ENCODE measurements around the gene USHBP1.

- TF ChIP-seq CTCF (conservative IDR thresholded peaks at IDR 0.05; ENCODE audit: low read depth in 2 of 2) (no peak), ETS1 (IDR thresholded peaks at IDR 0.05) (no peak), EZH2phosphoT487 (IDR thresholded peaks at IDR 0.05; ENCODE audit: unreplicated experiment) (no peak), ZNF114 (CRISPR knock-in tag; IDR thresholded peaks at IDR 0.05) (no peak), POLR2AphosphoS5 (IDR thresholded peaks at IDR 0.05; ENCODE audit: low read depth) (no peak), REST (IDR thresholded peaks at IDR 0.05; ENCODE audit: unreplicated experiment) (no peak), EZH2 (IDR thresholded peaks at IDR 0.05; ENCODE audit: low read depth, unreplicated experiment) (no peak), CREB1 (CRISPR knock-in tag; IDR thresholded peaks at IDR 0.05; ENCODE audit: low read depth) (no peak), JUNB (IDR thresholded peaks at IDR 0.05; ENCODE audit: unreplicated experiment) (no peak), STAT1 (IDR thresholded peaks at IDR 0.05; ENCODE audit: unreplicated experiment) (no peak), ZNF331 (CRISPR knock-in tag; IDR thresholded peaks at IDR 0.05; ENCODE audit: low read depth) (no peak)
Observed at GRCh38 chr19:17249887-17250548, 14.5 kb downstream of the USHBP1 start.

Data from GM23338 (cell line).